Right forelimb (tissue), 1 donor: ENCODE data around the gene LPCAT1.

Source experiments
- DNase-seq: peaks from one replicate; pipeline ENCODE4 v3.0.0-alpha.2; 2018

The LPCAT1 gene

GRCh38 chr5:1420211-1421195 lies 103.3 kb downstream of the LPCAT1 start:
- no peak for DNase-seq

- no peak for DNase-seq
Measured at GRCh38 chr5:1419476-1420210, 104.1 kb downstream of the LPCAT1 start.

GRCh38 chr5:1418921-1419280 lies 104.9 kb downstream of the LPCAT1 start:
- DNase-seq, result no peak

GRCh38 chr5:1418238-1418920 lies 105.4 kb downstream of the LPCAT1 start:
- no peak for DNase-seq

- no peak for DNase-seq
Measured at GRCh38 chr5:1417586-1418225, 106.1 kb downstream of the LPCAT1 start.

- no peak for DNase-seq
Measured at GRCh38 chr5:1416856-1417469, 106.8 kb downstream of the LPCAT1 start.

- no peak for DNase-seq
Measured at GRCh38 chr5:1415626-1416360, 108.0 kb downstream of the LPCAT1 start.

- no peak for DNase-seq
Measured at GRCh38 chr5:1415059-1415425, 108.7 kb downstream of the LPCAT1 start.

- no peak for DNase-seq
Measured at GRCh38 chr5:1414311-1415058, 109.3 kb downstream of the LPCAT1 start.

- DNase-seq, result no peak
Measured at GRCh38 chr5:1413611-1414241, 110.0 kb downstream of the LPCAT1 start.

- no peak for DNase-seq
Measured at GRCh38 chr5:1413211-1413610, 110.5 kb downstream of the LPCAT1 start.

- no peak for DNase-seq
Measured at GRCh38 chr5:1412621-1413020, 111.1 kb downstream of the LPCAT1 start.

GRCh38 chr5:1412163-1412562 lies 111.6 kb downstream of the LPCAT1 start:
- DNase-seq, result no peak
